H9 (cell line): Measurements from ENCODE around the gene UBE2J1. TPM values are rescaled to one million over a fixed set of nuclear protein-coding genes. Genes with fewer than 3 reads are reported as not detected.

Experiments
- DNase-seq: peaks from one replicate; pipeline ENCODE4 v3.0.0-alpha.2; 2017
- H2AFZ ChIP-seq: one replicate; pipeline ENCODE4 v1.6.1; 2013; ENCODE audit warnings: mild to moderate bottlenecking, low read length, control low read depth, moderate library complexity
- H2AK5ac ChIP-seq: 2 replicates; pipeline ENCODE4 v1.6.1; 2013; ENCODE audit warnings: low read length, control low read depth, mixed read lengths; ENCODE audit not compliant: insufficient read length
- H2BK120ac ChIP-seq: one replicate; pipeline ENCODE4 v1.6.1; 2013; ENCODE audit warnings: low read depth, mild to moderate bottlenecking, low read length, control low read depth, inconsistent platforms; ENCODE audit not compliant: poor library complexity, severe bottlenecking
- H2BK12ac ChIP-seq: 2 replicates; pipeline ENCODE4 v1.6.1; 2013; ENCODE audit warnings: low read length, control low read depth, mixed read lengths, low read depth; ENCODE audit not compliant: insufficient read length
- H2BK15ac ChIP-seq: 2 replicates; pipeline ENCODE4 v1.6.1; 2013; ENCODE audit warnings: low read depth, low read length, control low read depth
- H2BK20ac ChIP-seq: one replicate; pipeline ENCODE4 v1.6.1; 2013; ENCODE audit warnings: low read depth, mild to moderate bottlenecking, low read length, control low read depth, inconsistent platforms; ENCODE audit not compliant: poor library complexity, severe bottlenecking
- H2BK5ac ChIP-seq: 2 replicates; pipeline ENCODE4 v1.6.1; 2013; ENCODE audit warnings: low read length, control low read depth, mixed read lengths; ENCODE audit not compliant: insufficient read length
- H3K14ac ChIP-seq: 2 replicates; pipeline ENCODE4 v1.6.1; 2013; ENCODE audit warnings: low read length, control low read depth; ENCODE audit not compliant: insufficient read depth
- H3K18ac ChIP-seq: 2 replicates; pipeline ENCODE4 v1.6.1; 2013; ENCODE audit warnings: low read depth, mild to moderate bottlenecking, mixed read lengths, low read length, control low read depth; ENCODE audit not compliant: insufficient read length
- H3K23ac ChIP-seq: 2 replicates; pipeline ENCODE4 v1.6.1; 2013; ENCODE audit warnings: low read length, control low read depth, mixed read lengths, low read depth; ENCODE audit not compliant: insufficient read length
- H3K23me2 ChIP-seq: 2 replicates; pipeline ENCODE4 v1.6.1; 2013; ENCODE audit warnings: low read depth, mild to moderate bottlenecking, mixed read lengths, low read length, control low read depth; ENCODE audit not compliant: insufficient read length, poor library complexity, severe bottlenecking
- H3K27ac ChIP-seq: 2 replicates; pipeline ENCODE4 v1.5.1; 2013; ENCODE audit warnings: low read length, control low read depth, mixed read lengths, low read depth; ENCODE audit not compliant: insufficient read length
- H3K27me3 ChIP-seq: 2 replicates; pipeline ENCODE4 v1.6.1; 2013; ENCODE audit warnings: low read length, control low read depth, inconsistent platforms; ENCODE audit not compliant: insufficient read depth
- H3K4ac ChIP-seq: 2 replicates; pipeline ENCODE4 v1.6.1; 2013; ENCODE audit warnings: low read depth, mild to moderate bottlenecking, control low read depth, inconsistent platforms, low read length, moderate library complexity
- H3K4me1 ChIP-seq: 2 replicates; pipeline ENCODE4 v1.6.1; 2013; ENCODE audit warnings: low read length, control low read depth, inconsistent platforms; ENCODE audit not compliant: insufficient read depth
- H3K4me2 ChIP-seq: 2 replicates; pipeline ENCODE4 v1.6.1; 2013; ENCODE audit warnings: low read length, control low read depth, mixed read lengths; ENCODE audit not compliant: insufficient read length, insufficient read depth
- H3K56ac ChIP-seq: 2 replicates; pipeline ENCODE4 v1.6.1; 2013; ENCODE audit warnings: low read depth, mild to moderate bottlenecking, mixed read lengths, low read length, control low read depth; ENCODE audit not compliant: insufficient read length
- H3K79me1 ChIP-seq: 2 replicates; pipeline ENCODE4 v1.6.1; 2013; ENCODE audit warnings: low read depth, mild to moderate bottlenecking, moderate library complexity, low read length, control low read depth, inconsistent platforms; ENCODE audit not compliant: insufficient read depth, poor library complexity, severe bottlenecking
- H3K79me2 ChIP-seq: 2 replicates; pipeline ENCODE4 v1.6.1; 2013; ENCODE audit warnings: low read length, control low read depth, inconsistent platforms; ENCODE audit not compliant: insufficient read depth
- H3K9ac ChIP-seq: 2 replicates; pipeline ENCODE4 v1.6.1; 2013; ENCODE audit warnings: low read length, control low read depth, mixed read lengths; ENCODE audit not compliant: insufficient read length; ENCODE audit errors: extremely low read depth
- H3K9me3 ChIP-seq: one replicate; pipeline ENCODE4 v1.6.1; 2013; ENCODE audit warnings: low read depth, low read length, inconsistent platforms; ENCODE audit not compliant: control insufficient read depth
- H3T11ph ChIP-seq: one replicate; pipeline ENCODE4 v1.6.1; 2013; ENCODE audit warnings: mild to moderate bottlenecking, low read length, control low read depth, inconsistent platforms
- H4K20me1 ChIP-seq: one replicate; pipeline ENCODE4 v1.6.1; 2013; ENCODE audit not compliant: control insufficient read depth, insufficient read length, insufficient read depth
- H4K5ac ChIP-seq: 2 replicates; pipeline ENCODE4 v1.6.1; 2013; ENCODE audit warnings: low read depth, mild to moderate bottlenecking, mixed read lengths, low read length, control low read depth; ENCODE audit not compliant: insufficient read length
- H4K8ac ChIP-seq: replicated peaks from 2 replicates; pipeline ENCODE4 v1.6.1; 2013; ENCODE audit warnings: low read length, control low read depth, mixed read lengths, low read depth; ENCODE audit not compliant: insufficient read length
- H4K91ac ChIP-seq: 2 replicates; pipeline ENCODE4 v1.6.1; 2013; ENCODE audit warnings: low read depth, mild to moderate bottlenecking, moderate library complexity, mixed read lengths, low read length, control low read depth; ENCODE audit not compliant: insufficient read length
- H3K27ac Mint-ChIP-seq, 3 experiments: 2 replicates in 2 of 3; 3 replicates in 1 of 3; pipeline ENCODE4 v1.8.0; 2020 to 2021; ENCODE audit warnings: mixed read lengths in 3 of 3, mild to moderate bottlenecking in 1 of 3, moderate library complexity in 1 of 3
- H3K27me3 Mint-ChIP-seq: 2 replicates; pipeline ENCODE4 v1.8.0; 2021; ENCODE audit warnings: low read depth, mild to moderate bottlenecking, moderate library complexity, mixed read lengths
- H3K36me3 Mint-ChIP-seq, 3 experiments: 2 replicates in 2 of 3; 3 replicates in 1 of 3; pipeline ENCODE4 v1.8.0; 2020 to 2021; ENCODE audit warnings: low read depth in 3 of 3, mixed read lengths in 3 of 3; ENCODE audit not compliant: insufficient read depth in 1 of 3
- H3K4me1 Mint-ChIP-seq, 2 experiments: 2 replicates each; pipeline ENCODE4 v1.8.0; 2020; ENCODE audit warnings: mixed read lengths in 2 of 2
- H3K4me3 Mint-ChIP-seq, 2 experiments: 2 replicates in 1 of 2; 3 replicates in 1 of 2; pipeline ENCODE4 v1.8.0; 2020 to 2021; ENCODE audit warnings: mild to moderate bottlenecking in 2 of 2, mixed read lengths in 2 of 2, moderate library complexity in 1 of 2
- H3K9me3 Mint-ChIP-seq, 2 experiments: 2 replicates in 1 of 2; 3 replicates in 1 of 2; pipeline ENCODE4 v1.8.0; 2020; ENCODE audit warnings: mild to moderate bottlenecking in 2 of 2, mixed read lengths in 2 of 2, moderate library complexity in 1 of 2
- WGBS: extraction: QIAGEN DNeasy Blood & Tissue Kit; methylation state at CpG from one replicate; pipeline ENCODE4 v1.1.7; 2013; ENCODE audit warnings: missing lambda C conversion rate, low lambda C conversion rate, mixed read lengths; ENCODE audit not compliant: insufficient read length; ENCODE audit errors: extremely low coverage; 5-methylcytosine and 5-hydroxymethylcytosine counted together
- total RNA-seq: library from RNA; stranded (reverse); gene quantifications from 2 replicates; pipeline ENCODE4 v1.2.1, GENCODE V29; 2021
- TF ChIP-seq, protein P1 (sequence below): fragments of 200-600 bp; sonication (generic); conservative IDR thresholded peaks from 3 replicates; pipeline ENCODE4 v1.8.0; 2021; ENCODE audit warnings: antibody characterized with exemption, mild to moderate bottlenecking

Gene UBE2J1
- total RNA-seq, 1 experiment from 2014 or later: 13.1 TPM

DNA sequence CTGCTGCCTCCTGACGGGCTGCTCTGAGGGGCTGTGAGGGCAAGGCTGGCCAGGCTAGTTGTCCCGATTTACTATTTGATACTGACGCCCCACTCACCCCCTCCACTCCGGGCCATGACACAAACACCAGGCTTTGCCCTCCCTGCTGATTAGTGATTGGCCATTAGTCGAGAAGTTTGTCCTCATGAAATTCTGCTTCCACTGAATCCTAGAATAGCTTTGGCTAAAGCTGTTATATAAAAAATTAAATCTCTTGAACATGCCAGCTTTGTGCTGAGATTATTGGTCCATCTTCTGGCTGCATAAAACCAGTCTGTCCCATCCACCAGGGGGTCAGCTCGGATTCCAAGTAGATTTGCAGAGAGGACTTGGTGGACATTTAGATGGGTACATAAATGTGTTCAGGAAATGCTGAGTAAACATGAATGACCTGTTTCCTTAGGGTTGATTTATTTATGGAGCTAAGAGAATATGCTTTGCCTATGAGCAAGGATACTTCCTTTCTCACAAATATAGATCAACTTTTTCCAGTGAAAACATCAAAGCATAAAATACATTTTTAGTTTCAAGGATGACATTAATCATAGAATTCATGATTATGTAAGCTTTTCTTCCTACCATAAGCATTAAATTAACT, 37.2 kb downstream of the UBE2J1 start, which contains the start of gene GABRR2:
Gene GABRR2, minus strand, starts transcription at position 51 of the 637 bp plus-strand sequence. CDS start 134 bp downstream, outside the sequence.
- TF ChIP-seq, protein P1, sequence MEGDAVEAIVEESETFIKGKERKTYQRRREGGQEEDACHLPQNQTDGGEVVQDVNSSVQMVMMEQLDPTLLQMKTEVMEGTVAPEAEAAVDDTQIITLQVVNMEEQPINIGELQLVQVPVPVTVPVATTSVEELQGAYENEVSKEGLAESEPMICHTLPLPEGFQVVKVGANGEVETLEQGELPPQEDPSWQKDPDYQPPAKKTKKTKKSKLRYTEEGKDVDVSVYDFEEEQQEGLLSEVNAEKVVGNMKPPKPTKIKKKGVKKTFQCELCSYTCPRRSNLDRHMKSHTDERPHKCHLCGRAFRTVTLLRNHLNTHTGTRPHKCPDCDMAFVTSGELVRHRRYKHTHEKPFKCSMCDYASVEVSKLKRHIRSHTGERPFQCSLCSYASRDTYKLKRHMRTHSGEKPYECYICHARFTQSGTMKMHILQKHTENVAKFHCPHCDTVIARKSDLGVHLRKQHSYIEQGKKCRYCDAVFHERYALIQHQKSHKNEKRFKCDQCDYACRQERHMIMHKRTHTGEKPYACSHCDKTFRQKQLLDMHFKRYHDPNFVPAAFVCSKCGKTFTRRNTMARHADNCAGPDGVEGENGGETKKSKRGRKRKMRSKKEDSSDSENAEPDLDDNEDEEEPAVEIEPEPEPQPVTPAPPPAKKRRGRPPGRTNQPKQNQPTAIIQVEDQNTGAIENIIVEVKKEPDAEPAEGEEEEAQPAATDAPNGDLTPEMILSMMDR: no peak
- Mint-ChIP-seq H3K4me3 (no peak within 1 kb of the TSS), H3K9me3 (peaks cover 8 to 14% of the 10 kb centered on the region in 2 experiments), H3K27me3 (peaks cover 2% of the 10 kb centered on the region; the same call in 1 of the 2 replicates), H3K4me1 (peaks cover 26 to 33% of the 10 kb centered on the region in 2 experiments), H3K36me3 (peaks cover 6 to 14% (median 8%) of the 10 kb centered on the region in 3 experiments), H3K27ac (no peak within 1 kb of the TSS)
- Histone ChIP-seq H2BK5ac (no peak within 1 kb of the TSS), H2AFZ (no peak within 1 kb of the TSS), H3K9me3 (peaks cover 2% of the 10 kb centered on the region), H4K91ac (no peak within 1 kb of the TSS), H3K23me2 (no peaks in the 10 kb centered on the region), H3K14ac (no peak within 1 kb of the TSS), H2AK5ac (no peak within 1 kb of the TSS), H2BK15ac (no peak within 1 kb of the TSS), H3K79me2 (no peaks in the 10 kb centered on the region), H3K18ac (no peak within 1 kb of the TSS), H2BK120ac (no peak within 1 kb of the TSS), H3K56ac (no peak within 1 kb of the TSS), H3K23ac (no peak within 1 kb of the TSS), H3K27ac (no peak within 1 kb of the TSS), H4K5ac (no peak within 1 kb of the TSS), H4K20me1 (no peaks in the 10 kb centered on the region), H2BK12ac (no peak within 1 kb of the TSS), H3K9ac (no peak within 1 kb of the TSS), H3T11ph (no peak within 1 kb of the TSS), H3K4me1 (no peaks in the 10 kb centered on the region), H3K4me2 (no peak within 1 kb of the TSS), H3K79me1 (no peaks in the 10 kb centered on the region), H3K27me3 (no peaks in the 10 kb centered on the region), H2BK20ac (no peak within 1 kb of the TSS), H3K4ac (no peak within 1 kb of the TSS), H4K8ac (no peak within 1 kb of the TSS)
- WGBS: no CpG with 5 or more reads among the region's 6 CpGs
- DNase-seq: no peak
